ENCODE measurements around the gene SORL1.

DNA sequence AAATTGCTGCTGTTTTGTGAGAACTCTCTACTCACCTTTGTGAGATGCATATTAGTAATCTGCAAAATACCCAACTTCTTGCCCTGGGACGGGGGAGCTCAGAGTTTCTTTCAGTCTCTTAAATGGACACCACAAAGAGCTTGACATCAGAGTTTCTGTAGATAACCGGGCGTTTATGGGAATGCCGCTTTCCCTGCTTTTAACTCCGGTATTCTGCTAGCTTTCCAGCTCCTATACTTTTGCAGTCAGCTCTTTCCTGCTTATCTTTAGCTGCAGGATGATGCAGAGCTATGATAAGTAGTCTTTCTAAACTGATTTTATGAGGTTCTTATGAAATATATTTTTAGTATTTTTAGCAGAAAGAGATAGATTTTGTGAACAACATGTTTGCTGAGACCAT lies 155.2 kb downstream of the SORL1 start:
- TF ChIP-seq, protein P1, sequence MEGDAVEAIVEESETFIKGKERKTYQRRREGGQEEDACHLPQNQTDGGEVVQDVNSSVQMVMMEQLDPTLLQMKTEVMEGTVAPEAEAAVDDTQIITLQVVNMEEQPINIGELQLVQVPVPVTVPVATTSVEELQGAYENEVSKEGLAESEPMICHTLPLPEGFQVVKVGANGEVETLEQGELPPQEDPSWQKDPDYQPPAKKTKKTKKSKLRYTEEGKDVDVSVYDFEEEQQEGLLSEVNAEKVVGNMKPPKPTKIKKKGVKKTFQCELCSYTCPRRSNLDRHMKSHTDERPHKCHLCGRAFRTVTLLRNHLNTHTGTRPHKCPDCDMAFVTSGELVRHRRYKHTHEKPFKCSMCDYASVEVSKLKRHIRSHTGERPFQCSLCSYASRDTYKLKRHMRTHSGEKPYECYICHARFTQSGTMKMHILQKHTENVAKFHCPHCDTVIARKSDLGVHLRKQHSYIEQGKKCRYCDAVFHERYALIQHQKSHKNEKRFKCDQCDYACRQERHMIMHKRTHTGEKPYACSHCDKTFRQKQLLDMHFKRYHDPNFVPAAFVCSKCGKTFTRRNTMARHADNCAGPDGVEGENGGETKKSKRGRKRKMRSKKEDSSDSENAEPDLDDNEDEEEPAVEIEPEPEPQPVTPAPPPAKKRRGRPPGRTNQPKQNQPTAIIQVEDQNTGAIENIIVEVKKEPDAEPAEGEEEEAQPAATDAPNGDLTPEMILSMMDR (IDR thresholded peaks at IDR 0.05) = no peak
- no peak for TF ChIP-seq POLR2AphosphoS5 (IDR thresholded peaks at IDR 0.05)
- TF ChIP-seq EP300 (IDR thresholded peaks at IDR 0.05) = no peak
- TF ChIP-seq POLR2A (IDR thresholded peaks at IDR 0.05) = no peak
